Cardiac muscle cell (in vitro differentiated cells and primary cell): ENCODE measurements around the gene DMAC2. TPM values are rescaled to one million over a fixed set of nuclear protein-coding genes. Genes with fewer than 3 reads are reported as not detected.
A peak's percentile ranks its signal among the peaks of the same experiment; 100 is the strongest.
"Not testable (repeated sequence)": the region's sequence is repeated elsewhere in the genome, so short reads cannot be mapped to it uniquely, and the experiment has no call there.

ENCODE experiments used
- DNase-seq, 2 donors: peaks; one replicate each; pipeline versions ENCODE4 v3.0.0 to v3.0.0-alpha.2; 2010 to 2017; ENCODE audit warnings: low read depth in 1 of 2, low spot score in 1 of 2
- H3K27ac ChIP-seq: fragments of 200-600 bp; sonication (generic); 2 replicates; pipeline ENCODE4 v1.5.1; 2016
- H3K27me3 ChIP-seq: fragments of 200-600 bp; sonication (generic); 2 replicates; pipeline ENCODE4 v1.6.0; 2016; ENCODE audit warnings: control low read depth
- H3K36me3 ChIP-seq: fragments of 200-600 bp; sonication (generic); 2 replicates; pipeline ENCODE4 v1.5.1; 2016; ENCODE audit warnings: control low read depth
- H3K4me1 ChIP-seq: fragments of 200-600 bp; sonication (generic); 2 replicates; pipeline ENCODE4 v1.8.1; 2017; ENCODE audit warnings: low read depth, mild to moderate bottlenecking, mixed run types
- H3K4me3 ChIP-seq: fragments of 200-600 bp; sonication (generic); 2 replicates; pipeline ENCODE4 v1.5.1; 2016; ENCODE audit warnings: mild to moderate bottlenecking
- H3K9me3 ChIP-seq: fragments of 200-600 bp; sonication (generic); 2 replicates; pipeline ENCODE4 v1.5.1; 2017; ENCODE audit warnings: low read depth, mild to moderate bottlenecking, control low read depth
- CTCF ChIP-seq: IDR thresholded peaks from 2 replicates; pipeline ENCODE4 v1.5.1; 2012; ENCODE audit warnings: low read depth, mild to moderate bottlenecking, low read length
- polyA plus RNA-seq: library from polyadenylated mRNA; unstranded; fragments of >200 nt; fragmentation: Nextera tagmentation; extraction: Ambion mirVana; gene quantifications from 2 replicates; pipeline ENCODE4 v1.2.1, GENCODE V29; 2016
- total RNA-seq: library from RNA; depleted of rRNA; stranded (reverse); fragments of >200 nt; gene quantifications from 2 replicates; pipeline ENCODE4 v1.2.3, GENCODE V29; 2016

DMAC2 gene
- total and polyA plus RNA-seq, 2 experiments from 2014 or later = 78.5 to 126 TPM

- H3K27ac ChIP-seq = no peak overlapping the region
- DNase-seq = no peak
- peaks cover 12% of the 10 kb centered on the region for H3K36me3 ChIP-seq
- H3K4me3 ChIP-seq = no peak overlapping the region
- H3K9me3 ChIP-seq = no peaks in the 10 kb centered on the region
- no peak for TF ChIP-seq CTCF
- no peaks in the 10 kb centered on the region for H3K27me3 ChIP-seq
- peaks cover 11% of the 10 kb centered on the region for H3K4me1 ChIP-seq
Observed at GRCh38 chr19:41411100-41411967, 28.4 kb downstream of the DMAC2 start.

- Histone ChIP-seq H3K9me3 (no peaks in the 10 kb centered on the region), H3K36me3 (peaks cover 12% of the 10 kb centered on the region), H3K4me1 (peaks cover 11% of the 10 kb centered on the region), H3K27me3 (no peaks in the 10 kb centered on the region), H3K4me3 (no peak overlapping the region), H3K27ac (peak overlapping the region; percentile 81)
- no peak for TF ChIP-seq CTCF
- DNase-seq = peak in 1 of 2 donors; percentile 29
Observed at GRCh38 chr19:41410336-41411054, 29.2 kb downstream of the DMAC2 start.

GRCh38 chr19:41409288-41409687, 30.4 kb downstream of the DMAC2 start:
- TF ChIP-seq CTCF = no peak
- Histone ChIP-seq H3K4me1 (peaks cover 11% of the 10 kb centered on the region), H3K9me3 (no peaks in the 10 kb centered on the region), H3K27ac (peak overlapping the region; percentile 81), H3K4me3 (no peak overlapping the region), H3K27me3 (no peaks in the 10 kb centered on the region), H3K36me3 (peaks cover 9% of the 10 kb centered on the region)
- DNase-seq = peak; percentile 52 to 54

- not testable (repeated sequence) for H3K36me3 ChIP-seq, DNase-seq, H3K27me3 ChIP-seq, H3K9me3 ChIP-seq, H3K4me3 ChIP-seq
- Histone ChIP-seq H3K4me1 (peaks cover 11% of the 10 kb centered on the region), H3K27ac (peak overlapping the region; percentile 81)
Observed at GRCh38 chr19:41408846-41409245, 30.9 kb downstream of the DMAC2 start.

- no peaks in the 10 kb centered on the region for H3K9me3 ChIP-seq
- H3K36me3 ChIP-seq = peaks cover 9% of the 10 kb centered on the region
- H3K27me3 ChIP-seq = no peaks in the 10 kb centered on the region
- peaks cover 11% of the 10 kb centered on the region for H3K4me1 ChIP-seq
- H3K27ac ChIP-seq = peak overlapping the region; percentile 81
- no peak for TF ChIP-seq CTCF
- no peak overlapping the region for H3K4me3 ChIP-seq
- no peak for DNase-seq
Observed at GRCh38 chr19:41408256-41408655, 31.5 kb downstream of the DMAC2 start.

- peak overlapping the region; percentile 81 for H3K27ac ChIP-seq
- no peaks in the 10 kb centered on the region for H3K27me3 ChIP-seq
- H3K36me3 ChIP-seq = peaks cover 4% of the 10 kb centered on the region
- H3K9me3 ChIP-seq = no peaks in the 10 kb centered on the region
- peak in 1 of 2 donors; percentile 58 for DNase-seq
- no peak overlapping the region for H3K4me3 ChIP-seq
- TF ChIP-seq CTCF = no peak
- peaks cover 11% of the 10 kb centered on the region for H3K4me1 ChIP-seq
Observed at GRCh38 chr19:41407271-41407670, 32.4 kb downstream of the DMAC2 start.
